Astrocyte of the cerebellum (primary cell): Measurements from ENCODE around the gene LMCD1.

Experiments used
- DNase-seq: peaks from one replicate; pipeline ENCODE4 v3.0.0-alpha.2; 2011; ENCODE audit warnings: low read depth
- H3K4me3 ChIP-seq: 2 replicates; pipeline ENCODE4 v1.5.1; 2011; ENCODE audit warnings: mild to moderate bottlenecking, low read depth, low read length, moderate library complexity
- in situ Hi-C: cut with HindIII; loops from 2 replicates; pipeline ENCODE4 v1.10.0; 2017; ENCODE audit warnings: low sequenced_read_pairs
- TF ChIP-seq, protein P1 (sequence below): IDR thresholded peaks from 2 replicates; pipeline ENCODE4 v1.5.1; 2012; ENCODE audit warnings: low read length, low read depth, moderate library complexity, mild to moderate bottlenecking; ENCODE audit errors: missing control alignments

The LMCD1 gene

DNA sequence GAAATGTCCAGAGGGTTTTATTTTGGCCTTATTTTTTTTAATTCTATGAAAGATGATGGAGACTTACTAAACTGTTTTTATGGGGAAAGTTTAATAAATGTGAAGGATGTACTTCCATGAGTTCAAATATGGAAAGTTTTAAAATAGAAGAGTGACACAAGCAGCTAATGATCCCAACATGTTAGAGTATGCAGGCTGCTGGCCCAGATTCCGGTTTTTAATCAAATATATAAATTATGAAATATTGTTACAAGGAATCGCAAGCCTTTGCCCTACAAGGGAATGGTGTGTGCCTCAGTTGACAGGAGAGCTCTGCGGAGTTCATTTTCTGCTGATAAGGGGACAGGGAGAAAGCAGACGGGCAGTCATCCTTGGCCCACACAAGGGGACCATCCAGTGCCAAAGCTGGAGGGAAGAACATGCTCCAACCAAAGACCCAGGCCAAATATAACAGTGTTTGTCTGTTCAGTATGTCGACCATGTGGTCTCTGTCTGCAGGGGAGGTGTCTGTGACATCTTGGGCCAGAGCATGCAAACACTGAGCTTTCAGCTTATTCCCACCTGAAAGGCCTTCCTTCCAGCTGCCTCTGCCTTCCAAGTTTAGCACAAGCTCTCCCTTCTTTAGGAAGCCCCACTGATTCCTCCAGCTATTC, 73.2 kb downstream of the LMCD1 start:
- DNase-seq: no peak
- TF ChIP-seq, protein P1, sequence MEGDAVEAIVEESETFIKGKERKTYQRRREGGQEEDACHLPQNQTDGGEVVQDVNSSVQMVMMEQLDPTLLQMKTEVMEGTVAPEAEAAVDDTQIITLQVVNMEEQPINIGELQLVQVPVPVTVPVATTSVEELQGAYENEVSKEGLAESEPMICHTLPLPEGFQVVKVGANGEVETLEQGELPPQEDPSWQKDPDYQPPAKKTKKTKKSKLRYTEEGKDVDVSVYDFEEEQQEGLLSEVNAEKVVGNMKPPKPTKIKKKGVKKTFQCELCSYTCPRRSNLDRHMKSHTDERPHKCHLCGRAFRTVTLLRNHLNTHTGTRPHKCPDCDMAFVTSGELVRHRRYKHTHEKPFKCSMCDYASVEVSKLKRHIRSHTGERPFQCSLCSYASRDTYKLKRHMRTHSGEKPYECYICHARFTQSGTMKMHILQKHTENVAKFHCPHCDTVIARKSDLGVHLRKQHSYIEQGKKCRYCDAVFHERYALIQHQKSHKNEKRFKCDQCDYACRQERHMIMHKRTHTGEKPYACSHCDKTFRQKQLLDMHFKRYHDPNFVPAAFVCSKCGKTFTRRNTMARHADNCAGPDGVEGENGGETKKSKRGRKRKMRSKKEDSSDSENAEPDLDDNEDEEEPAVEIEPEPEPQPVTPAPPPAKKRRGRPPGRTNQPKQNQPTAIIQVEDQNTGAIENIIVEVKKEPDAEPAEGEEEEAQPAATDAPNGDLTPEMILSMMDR: no peak
- in situ Hi-C loops: no loop called here
- H3K4me3 ChIP-seq: no peak overlapping the region

DNA sequence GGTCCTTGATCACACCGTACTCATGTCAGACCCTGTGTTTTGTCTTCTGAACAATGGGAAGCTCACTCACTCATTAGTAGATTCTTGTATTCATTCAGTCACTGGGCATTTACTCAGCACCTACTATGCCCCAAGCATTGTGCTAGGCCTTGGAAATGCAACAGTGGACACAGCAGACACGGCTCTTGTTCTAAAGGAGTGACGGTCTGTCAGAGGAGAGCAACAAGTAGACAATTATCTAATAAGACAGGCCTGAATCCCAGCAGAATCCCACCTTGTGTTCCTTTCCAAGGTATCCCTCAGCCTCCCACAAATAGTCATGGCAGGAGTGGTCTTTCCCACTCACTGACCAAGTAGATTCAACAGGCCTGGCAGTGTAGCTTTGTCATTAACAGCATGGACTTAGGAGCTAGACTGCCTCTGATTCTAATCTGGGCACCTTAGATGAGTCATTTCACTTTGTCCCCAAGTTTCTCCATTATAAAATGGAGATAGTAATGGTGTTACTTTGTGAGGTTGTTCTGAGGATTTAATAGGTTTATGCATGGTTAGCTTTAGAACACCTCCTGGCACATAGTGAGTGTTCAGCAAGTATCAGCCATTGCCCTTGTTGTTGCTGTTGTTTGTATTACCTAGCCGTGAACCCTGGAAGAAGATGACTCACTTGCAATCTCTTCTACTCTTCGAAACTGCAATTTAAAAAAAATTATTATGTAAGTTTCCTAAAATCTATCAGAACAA, 73.9 kb downstream of the LMCD1 start:
- TF ChIP-seq, protein P1: no peak
- DNase-seq: no peak
- in situ Hi-C loops: no loop called here

DNA sequence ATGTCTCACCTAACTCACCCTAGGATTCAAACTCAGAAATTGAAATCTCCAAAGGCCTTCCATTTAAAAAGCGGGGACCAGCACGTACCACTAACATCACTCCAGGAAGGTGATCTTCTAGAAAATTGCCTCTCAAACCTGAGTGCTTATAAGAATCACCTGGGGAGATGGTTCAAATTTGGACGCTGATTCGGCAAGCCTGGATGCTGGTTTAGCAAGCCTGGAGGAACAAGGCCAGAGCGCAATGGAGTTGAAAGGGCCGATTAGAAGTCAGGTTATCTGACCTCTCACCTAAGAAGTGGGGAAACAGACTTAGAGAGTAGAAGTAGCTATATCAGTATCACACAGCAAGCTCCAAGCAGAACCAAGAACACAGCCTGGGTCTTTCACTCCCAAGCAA, 74.8 kb downstream of the LMCD1 start:
- DNase-seq: no peak
- H3K4me3 ChIP-seq: no peak overlapping the region
- TF ChIP-seq, protein P1: no peak
- in situ Hi-C loops: no loop called here

More for the DNA sequence above, 73.9 kb downstream of the LMCD1 start:
- H3K4me3 ChIP-seq: no peak overlapping the region

DNA sequence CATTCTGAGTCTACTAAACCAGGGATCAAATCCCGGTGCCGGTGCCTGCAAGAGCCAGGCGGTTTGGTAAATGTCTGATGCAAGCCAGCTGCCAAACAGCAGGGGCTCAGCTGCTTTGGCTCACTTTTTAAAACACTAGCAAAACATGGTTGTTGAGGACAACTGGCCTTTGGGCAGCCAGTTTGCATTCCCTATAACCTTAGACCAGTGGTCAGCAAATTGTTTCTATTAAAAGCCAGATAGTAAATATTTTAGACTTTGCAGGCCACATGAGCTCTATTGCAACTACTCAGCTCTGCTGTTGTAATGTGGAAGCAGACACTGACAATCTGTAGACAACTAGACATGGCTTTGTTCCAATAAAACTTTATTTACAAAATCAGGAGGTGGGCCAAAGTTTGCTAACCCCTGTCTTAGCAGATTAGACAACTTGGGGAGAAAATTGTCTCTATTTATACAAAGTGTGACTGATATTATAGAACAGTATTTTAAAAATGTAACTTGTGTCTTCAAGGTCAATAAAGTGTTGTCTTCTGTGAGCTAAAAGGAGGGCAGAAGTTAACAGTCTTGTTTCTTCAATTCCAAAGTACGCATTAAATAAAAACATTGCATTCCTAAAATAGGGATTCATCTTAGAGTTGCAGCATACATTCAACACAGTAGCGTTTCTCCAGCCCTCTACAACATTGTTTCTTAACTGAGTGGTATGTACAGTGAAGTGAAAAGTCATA, 75.4 kb downstream of the LMCD1 start:
- TF ChIP-seq, protein P1: no peak
- no peak overlapping the region for H3K4me3 ChIP-seq
- DNase-seq: no peak
- in situ Hi-C loops: no loop called here

DNA sequence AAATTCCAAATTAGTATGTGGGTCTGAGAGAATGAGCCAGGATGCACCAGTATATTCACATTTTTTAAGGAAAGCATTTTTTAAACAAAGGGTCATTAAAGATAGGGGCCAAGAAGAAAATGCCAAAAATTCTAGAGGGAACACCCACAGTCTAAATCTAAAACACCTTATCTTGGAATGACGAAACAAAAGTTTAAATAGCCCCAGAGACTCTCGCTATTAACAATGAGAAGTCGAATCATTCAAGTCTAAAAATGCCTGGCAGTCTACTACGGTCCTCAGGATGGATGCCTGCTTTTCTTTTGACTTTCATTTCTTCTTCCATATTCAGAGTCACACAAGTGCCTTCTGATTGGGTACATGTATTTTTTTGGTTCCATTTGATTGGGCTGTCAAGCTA, 76.7 kb downstream of the LMCD1 start:
- in situ Hi-C loops: no loop called here
- TF ChIP-seq, protein P1: no peak
- no peak for DNase-seq
- no peak overlapping the region for H3K4me3 ChIP-seq

DNA sequence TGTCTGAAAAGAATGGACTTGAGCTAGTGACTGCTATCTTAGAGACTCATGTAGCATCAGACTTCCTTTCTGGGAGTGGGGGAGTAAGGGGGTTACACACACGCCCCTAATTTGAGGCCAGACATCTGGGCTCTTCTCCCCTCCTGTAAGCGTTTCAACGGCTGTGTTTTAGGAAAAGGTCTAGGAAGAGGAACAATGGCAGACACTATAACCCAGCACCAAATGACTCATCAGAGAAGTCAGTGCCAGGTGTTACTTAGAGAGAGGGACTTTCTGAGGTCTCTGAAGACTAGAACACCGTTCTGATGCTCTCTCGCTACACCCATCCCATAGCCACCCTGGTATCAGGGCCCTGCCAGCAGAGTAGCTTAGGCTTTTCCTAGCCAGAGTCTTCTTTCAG, 77.5 kb downstream of the LMCD1 start:
- no peak overlapping the region for H3K4me3 ChIP-seq
- TF ChIP-seq, protein P1: no peak
- DNase-seq: no peak
- in situ Hi-C loops: no loop called here
